HCT116 (cell line): Measurements from ENCODE around the gene RHBDL3. TPM values are rescaled to one million over a fixed set of nuclear protein-coding genes. Genes with fewer than 3 reads are reported as not detected.

Source experiments
- ATAC-seq: fragments of 200-7000 bp; cut with Tn5 transposase; 2 replicates; pipeline ENCODE4 v1.9.1; 2020; ENCODE audit warnings: mild to moderate bottlenecking, moderate library complexity
- BruUV-seq: library from RNA; stranded (reverse); fragments of 400-500 nt; replicated peaks from 2 replicates; lab custom pipeline; 2021; lab: Mats Ljungman, UMichigan
- CTCF ChIA-PET: fragments of 300-600 bp; sonication (Branson Sonifier 250); formaldehyde crosslinking; loops from one replicate; lab custom pipeline; 2021; ENCODE audit warnings: antibody characterized with exemption; lab: Charles Lee
- POLR2A ChIA-PET: fragments of 300-600, 350-600 bp; sonication (Branson Sonifier 250); formaldehyde crosslinking; loops from one replicate; lab custom pipeline; 2021; ENCODE audit warnings: antibody characterized with exemption; lab: Charles Lee
- RAD21 ChIA-PET, 2 experiments: fragments of 300-600 bp; sonication (Branson Sonifier 250); formaldehyde crosslinking; loops; one replicate each; lab custom pipeline; 2023; ENCODE audit warnings: low total read pairs in 2 of 2; ENCODE audit not compliant: uncharacterized antibody in 2 of 2, unreplicated experiment in 2 of 2, low non-redundant PET in 1 of 2; lab: Charles Lee
- DNase-seq: peaks from one replicate; pipeline ENCODE4 v3.0.0-alpha.2; 2010; ENCODE audit warnings: low read depth, low spot score
- H2AFZ ChIP-seq: fragments of 200-600 bp; shearing (Covaris generic), sonication (generic); 2 replicates; pipeline ENCODE4 v1.6.1; 2017; ENCODE audit warnings: low read depth, mixed run types, mixed read lengths, antibody characterized with exemption, low read length; ENCODE audit not compliant: poor library complexity, severe bottlenecking
- H3K27ac ChIP-seq: 2 replicates; pipeline ENCODE4 v1.5.1; 2012; ENCODE audit warnings: low read depth, low read length
- H3K27me3 ChIP-seq: fragments of 200-600 bp; sonication (generic); 2 replicates; pipeline ENCODE4 v1.6.1; 2016; ENCODE audit warnings: mixed run types, low read length, mixed read lengths; ENCODE audit not compliant: insufficient read depth
- H3K36me3 ChIP-seq, 2 experiments: fragments of 200-500 bp in 1 of 2; fragments of 200-600 bp in 1 of 2; sonication (Bioruptor generic) in 1 of 2; sonication (generic) in 1 of 2; 2 replicates each; pipeline versions ENCODE4 v1.5.1 to v1.6.1; 2014 to 2016; ENCODE audit warnings: low read length in 2 of 2, inconsistent platforms in 1 of 2, mixed read lengths in 1 of 2, mixed run types in 1 of 2; ENCODE audit not compliant: insufficient read depth in 2 of 2, control insufficient read depth in 1 of 2
- H3K4me1 ChIP-seq, 2 experiments: fragments of 200-600 bp in 1 of 2; sonication (generic) in 1 of 2; 2 replicates each; pipeline versions ENCODE4 v1.5.1 to v1.6.1; 2012 to 2017; ENCODE audit warnings: low read length in 2 of 2, inconsistent platforms in 1 of 2, mild to moderate bottlenecking in 1 of 2, mixed read lengths in 1 of 2, mixed run types in 1 of 2, moderate library complexity in 1 of 2; ENCODE audit not compliant: insufficient read depth in 2 of 2, control insufficient read depth in 1 of 2
- H3K4me2 ChIP-seq: fragments of 200-600 bp; sonication (generic); 2 replicates; pipeline ENCODE4 v1.6.1; 2017; ENCODE audit warnings: mixed run types, low read length, mixed read lengths
- H3K4me3 ChIP-seq, 2 experiments: fragments of 200-600 bp in 1 of 2; sonication (generic) in 1 of 2; replicated peaks in 1 of 2; 2 replicates each; pipeline ENCODE4 v1.5.1; 2011 to 2016; ENCODE audit warnings: low read length in 2 of 2, control low read depth in 1 of 2, low read depth in 1 of 2, mild to moderate bottlenecking in 1 of 2, mixed read lengths in 1 of 2, mixed run types in 1 of 2
- H3K79me2 ChIP-seq: fragments of 200-600 bp; sonication (generic); 2 replicates; pipeline ENCODE4 v1.6.1; 2017; ENCODE audit warnings: mild to moderate bottlenecking, mixed run types, low read length, moderate library complexity, mixed read lengths; ENCODE audit not compliant: insufficient read depth
- H3K9ac ChIP-seq: fragments of 200-600 bp; sonication (generic); 2 replicates; pipeline ENCODE4 v1.6.1; 2016; ENCODE audit warnings: low read length, mixed read lengths
- H3K9me2 ChIP-seq: fragments of 200-600 bp; sonication (generic), shearing (Covaris generic); 2 replicates; pipeline ENCODE4 v1.6.1; 2017; ENCODE audit warnings: mixed run types, mild to moderate bottlenecking, moderate library complexity; ENCODE audit not compliant: insufficient read depth
- H3K9me3 ChIP-seq, 2 experiments: fragments of 200-500 bp in 1 of 2; fragments of 200-600 bp in 1 of 2; sonication (Bioruptor generic) in 1 of 2; sonication (generic) in 1 of 2; 2 replicates each; pipeline ENCODE4 v1.6.1; 2014 to 2017; ENCODE audit warnings: low read length in 2 of 2, mixed read lengths in 2 of 2, inconsistent platforms in 1 of 2, low read depth in 1 of 2, mild to moderate bottlenecking in 1 of 2, mixed run types in 1 of 2, moderate library complexity in 1 of 2; ENCODE audit not compliant: control insufficient read depth in 1 of 2, insufficient read depth in 1 of 2
- H4K20me1 ChIP-seq: fragments of 200-600 bp; sonication (generic), shearing (Covaris generic); 2 replicates; pipeline ENCODE4 v1.6.1; 2017; ENCODE audit warnings: mixed run types, mild to moderate bottlenecking, moderate library complexity; ENCODE audit not compliant: insufficient read depth
- CBX3 ChIP-seq: IDR thresholded peaks from 2 replicates; pipeline ENCODE4 v1.6.1; 2012; ENCODE audit warnings: low read depth
- EGR1 ChIP-seq: IDR thresholded peaks from 2 replicates; pipeline ENCODE4 v1.6.1; 2012; ENCODE audit warnings: low read depth
- ELF1 ChIP-seq: IDR thresholded peaks from 2 replicates; pipeline ENCODE4 v1.6.1; 2012; ENCODE audit warnings: low read depth, borderline replicate concordance
- EZH2 ChIP-seq: fragments of 200-600 bp; sonication (generic); IDR thresholded peaks from 2 replicates; pipeline ENCODE4 v1.6.1; 2017; ENCODE audit warnings: antibody characterized with exemption, mixed run types
- POLR2A ChIP-seq: IDR thresholded peaks from 2 replicates; pipeline ENCODE4 v1.7.0; 2011; ENCODE audit warnings: borderline replicate concordance; ENCODE audit not compliant: insufficient read depth, insufficient read length; ENCODE audit errors: extremely low read depth
- SP1 ChIP-seq: IDR thresholded peaks from 2 replicates; pipeline ENCODE4 v1.6.1; 2012; ENCODE audit warnings: low read depth
- SRF ChIP-seq: IDR thresholded peaks from 2 replicates; pipeline ENCODE4 v1.6.1; 2012; ENCODE audit warnings: low read depth
- ZNF274 ChIP-seq: fragments of 200-500 bp; sonication (Bioruptor generic); IDR thresholded peaks from 2 replicates; pipeline ENCODE4 v1.6.1; 2014; ENCODE audit warnings: mild to moderate bottlenecking, low read depth, low read length, inconsistent platforms
- intact Hi-C: fragments of 100-400 bp; cut with micrococcal nuclease; formaldehyde crosslinking; loops from 2 replicates; pipeline ENCODE4 v1.10.0; 2022
- total RNA-seq: library from RNA; stranded (reverse); gene quantifications from one replicate; pipeline ENCODE4 v1.2.1, GENCODE V29; 2021; ENCODE audit not compliant: unreplicated experiment
- TF ChIP-seq, protein P1 (sequence below), 3 experiments: fragments of 200-600 bp in 1 of 3; sonication (generic) in 1 of 3; IDR thresholded peaks in 2 of 3; conservative IDR thresholded peaks in 1 of 3; 2 replicates each; pipeline ENCODE4 v1.5.1; 2012 to 2017; ENCODE audit warnings: low read depth in 2 of 3, low read length in 2 of 3, antibody characterized with exemption in 1 of 3, borderline replicate concordance in 1 of 3, control low read depth in 1 of 3, mild to moderate bottlenecking in 1 of 3, mixed read lengths in 1 of 3, mixed run types in 1 of 3, moderate library complexity in 1 of 3; ENCODE audit not compliant: insufficient read depth in 1 of 3
- TF ChIP-seq, protein P2 (sequence below): IDR thresholded peaks from 2 replicates; pipeline ENCODE4 v1.6.1; 2012
- TF ChIP-seq, protein P3 (sequence below): IDR thresholded peaks from 2 replicates; pipeline ENCODE4 v1.6.1; 2011; ENCODE audit warnings: mild to moderate bottlenecking, low read length, moderate library complexity; ENCODE audit not compliant: insufficient replicate concordance; ENCODE audit errors: extremely low read depth

The RHBDL3 gene
- total RNA-seq, 1 experiment from 2014 or later = 4.0 TPM

DNA sequence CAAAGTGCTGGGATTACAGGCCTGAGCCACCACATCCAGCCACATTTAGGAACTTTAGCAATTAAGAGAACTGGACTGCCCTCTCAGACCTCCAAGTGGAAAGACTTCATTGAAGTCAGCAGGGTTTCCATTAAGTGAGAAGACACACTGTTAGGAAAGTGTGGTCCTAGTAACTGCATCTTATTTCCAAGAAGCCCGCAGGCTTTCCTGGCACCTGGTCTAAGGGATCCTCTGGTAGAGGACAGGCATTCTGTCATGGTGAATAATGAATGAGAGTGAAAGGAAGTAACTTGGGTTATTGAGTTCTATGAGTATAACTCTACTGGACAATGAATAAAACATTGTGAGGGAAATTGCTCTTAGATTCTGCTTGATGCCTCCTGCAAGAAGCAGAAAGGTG lies 62.3 kb downstream of the RHBDL3 start:
- Histone ChIP-seq H4K20me1 (no peaks in the 10 kb centered on the region), H3K4me2 (no peak overlapping the region)
- no peak for ATAC-seq

More for the DNA sequence above, 62.3 kb downstream of the RHBDL3 start:
- H3K27me3 ChIP-seq = no peaks in the 10 kb centered on the region
- H3K9me2 ChIP-seq = no peaks in the 10 kb centered on the region
- H3K79me2 ChIP-seq = no peaks in the 10 kb centered on the region
- BruUV-seq = no TSS peak
- intact Hi-C loops = no loop called here
- ChIA-PET POLR2A (no interaction called here), CTCF (interaction anchor here (1.1 kb wide), 1 partner anchor 8 kb away, joined by 3 read pairs; no protein-coding TSS in a partner anchor), RAD21 (no interaction called here)
- H3K27ac ChIP-seq = no peak overlapping the region
- no peaks in the 10 kb centered on the region for H3K4me1 ChIP-seq
- H3K9ac ChIP-seq = no peak overlapping the region
- no peaks in the 10 kb centered on the region for H3K36me3 ChIP-seq
- no peak overlapping the region for H3K4me3 ChIP-seq
- no peak overlapping the region for H2AFZ ChIP-seq
- DNase-seq = no peak
- TF ChIP-seq EZH2 (no peak), SRF (no peak), EGR1 (no peak), SP1 (no peak), CBX3 (no peak), ZNF274 (no peak), POLR2A (no peak), ELF1 (no peak)
- TF ChIP-seq, protein P1, sequence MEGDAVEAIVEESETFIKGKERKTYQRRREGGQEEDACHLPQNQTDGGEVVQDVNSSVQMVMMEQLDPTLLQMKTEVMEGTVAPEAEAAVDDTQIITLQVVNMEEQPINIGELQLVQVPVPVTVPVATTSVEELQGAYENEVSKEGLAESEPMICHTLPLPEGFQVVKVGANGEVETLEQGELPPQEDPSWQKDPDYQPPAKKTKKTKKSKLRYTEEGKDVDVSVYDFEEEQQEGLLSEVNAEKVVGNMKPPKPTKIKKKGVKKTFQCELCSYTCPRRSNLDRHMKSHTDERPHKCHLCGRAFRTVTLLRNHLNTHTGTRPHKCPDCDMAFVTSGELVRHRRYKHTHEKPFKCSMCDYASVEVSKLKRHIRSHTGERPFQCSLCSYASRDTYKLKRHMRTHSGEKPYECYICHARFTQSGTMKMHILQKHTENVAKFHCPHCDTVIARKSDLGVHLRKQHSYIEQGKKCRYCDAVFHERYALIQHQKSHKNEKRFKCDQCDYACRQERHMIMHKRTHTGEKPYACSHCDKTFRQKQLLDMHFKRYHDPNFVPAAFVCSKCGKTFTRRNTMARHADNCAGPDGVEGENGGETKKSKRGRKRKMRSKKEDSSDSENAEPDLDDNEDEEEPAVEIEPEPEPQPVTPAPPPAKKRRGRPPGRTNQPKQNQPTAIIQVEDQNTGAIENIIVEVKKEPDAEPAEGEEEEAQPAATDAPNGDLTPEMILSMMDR (IDR thresholded peaks at IDR 0.05 in 2 of 3, conservative IDR thresholded peaks at IDR 0.05 in 1 of 3; ENCODE audit: borderline replicate concordance in 1 of 3, insufficient read depth in 1 of 3, low read depth in 2 of 3, low read length in 2 of 3) = no peak
- TF ChIP-seq, protein P2, sequence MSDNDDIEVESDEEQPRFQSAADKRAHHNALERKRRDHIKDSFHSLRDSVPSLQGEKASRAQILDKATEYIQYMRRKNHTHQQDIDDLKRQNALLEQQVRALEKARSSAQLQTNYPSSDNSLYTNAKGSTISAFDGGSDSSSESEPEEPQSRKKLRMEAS = no peak
- TF ChIP-seq, protein P3, sequence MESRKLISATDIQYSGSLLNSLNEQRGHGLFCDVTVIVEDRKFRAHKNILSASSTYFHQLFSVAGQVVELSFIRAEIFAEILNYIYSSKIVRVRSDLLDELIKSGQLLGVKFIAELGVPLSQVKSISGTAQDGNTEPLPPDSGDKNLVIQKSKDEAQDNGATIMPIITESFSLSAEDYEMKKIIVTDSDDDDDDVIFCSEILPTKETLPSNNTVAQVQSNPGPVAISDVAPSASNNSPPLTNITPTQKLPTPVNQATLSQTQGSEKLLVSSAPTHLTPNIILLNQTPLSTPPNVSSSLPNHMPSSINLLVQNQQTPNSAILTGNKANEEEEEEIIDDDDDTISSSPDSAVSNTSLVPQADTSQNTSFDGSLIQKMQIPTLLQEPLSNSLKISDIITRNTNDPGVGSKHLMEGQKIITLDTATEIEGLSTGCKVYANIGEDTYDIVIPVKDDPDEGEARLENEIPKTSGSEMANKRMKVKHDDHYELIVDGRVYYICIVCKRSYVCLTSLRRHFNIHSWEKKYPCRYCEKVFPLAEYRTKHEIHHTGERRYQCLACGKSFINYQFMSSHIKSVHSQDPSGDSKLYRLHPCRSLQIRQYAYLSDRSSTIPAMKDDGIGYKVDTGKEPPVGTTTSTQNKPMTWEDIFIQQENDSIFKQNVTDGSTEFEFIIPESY = no peak
- no peaks in the 10 kb centered on the region for H3K9me3 ChIP-seq
